Measurements from ENCODE around the gene MARCHF11.

- TF ChIP-seq CTCF (IDR thresholded peaks at IDR 0.05; ENCODE audit: low read length) (no peak), EZH2phosphoT487 (IDR thresholded peaks at IDR 0.05; ENCODE audit: low read length) (no peak)
Measured at GRCh38 chr5:16143361-16144049, 36.1 kb downstream of the MARCHF11 start.

Measured in MM.1S (cell line).